Prostate gland (tissue), 2 donors: ENCODE measurements around the gene CRMP1.

Source experiments
- POLR2A ChIP-seq: fragments of 450-650 bp; IDR thresholded peaks from one replicate; pipeline ENCODE4 v1.6.1; 2016; ENCODE audit warnings: antibody characterized with exemption, mild to moderate bottlenecking
- POLR2AphosphoS5 ChIP-seq: sonication (generic); formaldehyde crosslinking; IDR thresholded peaks from one replicate; pipeline ENCODE4 v1.6.1; 2017; ENCODE audit warnings: antibody characterized with exemption
- TF ChIP-seq, protein P1 (sequence below), 4 experiments: fragments of 200-600 bp in 2 of 4; fragments of 450-650 bp in 2 of 4; sonication (generic) in 2 of 4; IDR thresholded peaks; 1 replicate in 3 of 4; 2 replicates in 1 of 4; pipeline ENCODE4 v1.5.1; 2016 to 2019; ENCODE audit warnings: antibody characterized with exemption in 4 of 4, mild to moderate bottlenecking in 2 of 4, moderate library complexity in 2 of 4

DNA sequence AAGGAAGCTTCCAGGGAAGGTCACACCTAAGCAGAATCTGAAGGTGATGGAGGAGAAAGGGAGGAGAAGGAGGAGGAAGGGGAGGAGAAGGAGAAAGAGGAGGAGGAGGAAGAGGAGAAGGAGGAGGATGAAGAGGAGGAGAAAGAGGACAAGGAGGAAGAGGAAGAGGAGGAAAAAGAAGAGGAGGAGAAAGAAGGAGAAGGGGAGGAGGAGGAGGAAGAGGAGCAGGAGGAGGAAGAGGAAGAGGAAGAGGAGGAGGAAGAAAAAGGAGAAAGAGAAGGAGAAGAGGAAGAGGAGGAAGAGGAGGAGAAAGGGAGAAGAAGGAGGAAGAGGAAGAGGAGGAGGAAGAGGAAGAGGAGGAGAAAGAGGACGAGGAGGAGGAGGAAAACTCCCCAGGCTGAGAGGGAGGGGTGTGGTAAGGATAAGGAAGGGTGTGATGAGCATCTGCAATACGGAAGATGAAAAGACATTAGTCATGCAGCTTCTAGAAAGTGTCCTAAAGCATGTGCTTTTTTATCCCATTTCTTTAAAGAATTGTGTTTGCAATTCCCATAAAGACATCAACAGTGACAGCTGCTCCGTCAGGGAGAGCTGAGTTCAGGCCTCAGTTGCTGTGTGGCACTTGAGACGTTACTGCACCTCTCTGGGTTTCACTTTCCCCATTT is 41.1 kb downstream of the CRMP1 start:
- TF ChIP-seq, protein P1, sequence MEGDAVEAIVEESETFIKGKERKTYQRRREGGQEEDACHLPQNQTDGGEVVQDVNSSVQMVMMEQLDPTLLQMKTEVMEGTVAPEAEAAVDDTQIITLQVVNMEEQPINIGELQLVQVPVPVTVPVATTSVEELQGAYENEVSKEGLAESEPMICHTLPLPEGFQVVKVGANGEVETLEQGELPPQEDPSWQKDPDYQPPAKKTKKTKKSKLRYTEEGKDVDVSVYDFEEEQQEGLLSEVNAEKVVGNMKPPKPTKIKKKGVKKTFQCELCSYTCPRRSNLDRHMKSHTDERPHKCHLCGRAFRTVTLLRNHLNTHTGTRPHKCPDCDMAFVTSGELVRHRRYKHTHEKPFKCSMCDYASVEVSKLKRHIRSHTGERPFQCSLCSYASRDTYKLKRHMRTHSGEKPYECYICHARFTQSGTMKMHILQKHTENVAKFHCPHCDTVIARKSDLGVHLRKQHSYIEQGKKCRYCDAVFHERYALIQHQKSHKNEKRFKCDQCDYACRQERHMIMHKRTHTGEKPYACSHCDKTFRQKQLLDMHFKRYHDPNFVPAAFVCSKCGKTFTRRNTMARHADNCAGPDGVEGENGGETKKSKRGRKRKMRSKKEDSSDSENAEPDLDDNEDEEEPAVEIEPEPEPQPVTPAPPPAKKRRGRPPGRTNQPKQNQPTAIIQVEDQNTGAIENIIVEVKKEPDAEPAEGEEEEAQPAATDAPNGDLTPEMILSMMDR (IDR thresholded peaks at IDR 0.05): no peak
- TF ChIP-seq POLR2A: no peak
- TF ChIP-seq POLR2AphosphoS5: no peak
